HEK293T (cell line): ENCODE data around the gene RASA3.

Source experiments
- CTCF ChIA-PET: fragments of 350-600 bp; formaldehyde crosslinking; extraction: SDS; loops from one replicate; lab custom pipeline; 2021; ENCODE audit warnings: antibody characterized with exemption, inconsistent platforms; lab: Yijun Ruan, JAX
- POLR2A ChIA-PET: fragments of 350-600 bp; formaldehyde crosslinking; extraction: SDS; loops from one replicate; lab custom pipeline; 2020; ENCODE audit warnings: antibody characterized with exemption, inconsistent platforms; lab: Yijun Ruan, JAX
- DNase-seq: peaks from one replicate; pipeline ENCODE4 v3.0.0; 2012; ENCODE audit warnings: mixed read lengths; ENCODE audit errors: extremely low spot score
- ARNT ChIP-seq: fragments of 450-650 bp; IDR thresholded peaks from 2 replicates; pipeline ENCODE4 v1.6.1; 2017; ENCODE audit warnings: mild to moderate bottlenecking
- BHLHE40 ChIP-seq: fragments of 450-650 bp; IDR thresholded peaks from 2 replicates; pipeline ENCODE4 v1.6.1; 2016; ENCODE audit warnings: mild to moderate bottlenecking, moderate library complexity, borderline replicate concordance
- CTBP1 ChIP-seq: fragments of 450-650 bp; IDR thresholded peaks from 2 replicates; pipeline ENCODE4 v1.6.1; 2016; ENCODE audit warnings: borderline replicate concordance
- ELF4 ChIP-seq: fragments of 450-650 bp; IDR thresholded peaks from 2 replicates; pipeline ENCODE4 v1.6.1; 2017; ENCODE audit warnings: antibody characterized with exemption
- FOXA1 ChIP-seq: fragments of 450-650 bp; IDR thresholded peaks from 2 replicates; pipeline ENCODE4 v1.6.1; 2016; ENCODE audit warnings: mild to moderate bottlenecking
- FOXK2 ChIP-seq: fragments of 450-650 bp; IDR thresholded peaks from 2 replicates; pipeline ENCODE4 v1.6.1; 2016; ENCODE audit warnings: mild to moderate bottlenecking
- FOXM1 ChIP-seq: fragments of 450-650 bp; IDR thresholded peaks from 2 replicates; pipeline ENCODE4 v1.6.1; 2017; ENCODE audit warnings: mild to moderate bottlenecking, borderline replicate concordance
- HDGF ChIP-seq: fragments of 450-650 bp; IDR thresholded peaks from 2 replicates; pipeline ENCODE4 v1.6.1; 2017; ENCODE audit warnings: antibody characterized with exemption, borderline replicate concordance
- L3MBTL2 ChIP-seq: fragments of 450-650 bp; conservative IDR thresholded peaks from 2 replicates; pipeline ENCODE4 v1.6.1; 2016; ENCODE audit warnings: mild to moderate bottlenecking
- LEF1 ChIP-seq: fragments of 450-650 bp; IDR thresholded peaks from 2 replicates; pipeline ENCODE4 v1.6.1; 2017; ENCODE audit warnings: mild to moderate bottlenecking, borderline replicate concordance
- NFRKB ChIP-seq: fragments of 450-650 bp; IDR thresholded peaks from 2 replicates; pipeline ENCODE4 v1.6.1; 2016; ENCODE audit warnings: mild to moderate bottlenecking, moderate library complexity
- SP1 ChIP-seq: fragments of 450-650 bp; IDR thresholded peaks from 2 replicates; pipeline ENCODE4 v1.6.1; 2017
- SUZ12 ChIP-seq: fragments of 450-650 bp; IDR thresholded peaks from 2 replicates; pipeline ENCODE4 v1.6.1; 2016; ENCODE audit warnings: mild to moderate bottlenecking
- TARDBP ChIP-seq: fragments of 450-650 bp; IDR thresholded peaks from 2 replicates; pipeline ENCODE4 v1.6.1; 2016
- ZNF384 ChIP-seq: fragments of 450-650 bp; IDR thresholded peaks from 2 replicates; pipeline ENCODE4 v1.6.1; 2016
- TF ChIP-seq, protein P1 (sequence below): fragments of 450-650 bp; IDR thresholded peaks from 2 replicates; pipeline ENCODE4 v1.6.1; 2016

The RASA3 gene

DNA sequence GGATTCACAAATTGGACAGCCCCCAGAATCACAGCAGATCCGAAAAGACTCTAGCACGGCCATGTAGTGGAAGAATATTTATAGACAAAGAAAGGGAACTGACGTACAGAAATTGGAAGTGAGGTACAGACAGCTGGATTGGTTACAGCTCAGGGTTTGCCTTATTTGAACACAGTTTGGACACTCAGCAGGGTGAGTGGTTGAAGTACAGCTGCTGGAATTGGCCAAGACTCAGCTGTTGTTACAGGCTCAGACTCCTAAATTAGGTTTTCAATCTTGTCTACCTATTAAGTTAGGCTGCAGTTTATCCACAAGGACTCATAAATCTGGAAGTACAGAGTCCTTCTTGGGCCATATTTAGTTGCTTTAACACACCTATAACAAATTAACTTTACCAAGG lies 40.8 kb upstream of the RASA3 start:
- POLR2A ChIA-PET, result no interaction called here
- CTCF ChIA-PET, result no interaction called here
- no peak for DNase-seq
- TF ChIP-seq SUZ12 (no peak), HDGF (no peak)

- TF ChIP-seq LEF1 (no peak), FOXM1 (no peak), ELF4 (no peak), HDGF (no peak), ZNF384 (no peak), NFRKB (no peak), L3MBTL2 (no peak), SUZ12 (no peak), FOXK2 (no peak), TARDBP (no peak), FOXA1 (no peak), ARNT (no peak), CTBP1 (no peak), SP1 (no peak), BHLHE40 (no peak)
- TF ChIP-seq, protein P1, sequence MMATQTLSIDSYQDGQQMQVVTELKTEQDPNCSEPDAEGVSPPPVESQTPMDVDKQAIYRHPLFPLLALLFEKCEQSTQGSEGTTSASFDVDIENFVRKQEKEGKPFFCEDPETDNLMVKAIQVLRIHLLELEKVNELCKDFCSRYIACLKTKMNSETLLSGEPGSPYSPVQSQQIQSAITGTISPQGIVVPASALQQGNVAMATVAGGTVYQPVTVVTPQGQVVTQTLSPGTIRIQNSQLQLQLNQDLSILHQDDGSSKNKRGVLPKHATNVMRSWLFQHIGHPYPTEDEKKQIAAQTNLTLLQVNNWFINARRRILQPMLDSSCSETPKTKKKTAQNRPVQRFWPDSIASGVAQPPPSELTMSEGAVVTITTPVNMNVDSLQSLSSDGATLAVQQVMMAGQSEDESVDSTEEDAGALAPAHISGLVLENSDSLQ, result no peak
- POLR2A ChIA-PET, result no interaction called here
- no peak for DNase-seq
- CTCF ChIA-PET, result no interaction called here
Observed at GRCh38 chr13:114167885-114168284, 35.5 kb upstream of the RASA3 start.

- no peak for DNase-seq
- ChIA-PET POLR2A (no interaction called here), CTCF (no interaction called here)
- TF ChIP-seq ELF4, result no peak
- no peak for TF ChIP-seq ARNT
Observed at GRCh38 chr13:114167426-114167825, 35.0 kb upstream of the RASA3 start.

DNA sequence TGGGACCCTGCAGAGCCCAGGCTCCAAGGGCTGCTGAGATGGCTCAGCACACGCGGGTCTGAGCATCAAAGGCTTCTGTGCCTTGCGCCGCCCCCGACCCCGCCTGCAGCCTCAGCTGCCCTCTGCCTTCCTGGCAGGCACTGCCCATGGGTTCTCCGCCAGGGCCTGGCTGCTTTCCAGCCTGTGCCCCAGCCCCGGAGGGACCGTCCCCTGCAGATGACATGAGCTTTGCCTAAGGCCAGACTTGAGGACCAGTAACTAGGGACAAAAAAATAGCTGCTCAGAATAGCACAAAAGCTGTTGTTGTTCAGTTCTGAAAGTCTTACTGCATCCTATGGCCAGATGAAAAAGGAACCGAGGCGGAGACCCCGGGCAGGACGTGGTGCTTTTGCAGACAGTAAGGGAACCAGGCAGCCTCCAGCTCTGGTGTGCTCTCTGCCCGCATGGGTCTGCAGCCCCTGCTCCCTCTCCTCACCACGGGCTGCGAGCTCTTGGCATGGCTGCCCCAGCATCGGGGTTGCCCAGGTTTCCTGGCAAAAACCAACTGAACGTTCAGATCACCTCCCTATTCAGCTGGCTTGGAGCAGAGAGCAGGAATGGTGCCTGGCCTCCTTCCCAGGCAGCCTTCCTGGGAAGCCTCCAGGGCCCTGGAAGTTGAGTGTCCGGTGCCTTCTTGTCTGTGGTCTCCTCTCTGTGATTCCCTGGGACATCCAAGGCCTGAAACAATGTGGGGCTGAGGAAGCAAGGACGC lies 34.1 kb upstream of the RASA3 start:
- no peak for TF ChIP-seq TARDBP
- TF ChIP-seq FOXA1, result no peak
- TF ChIP-seq ELF4, result no peak
- no peak for TF ChIP-seq SP1
- TF ChIP-seq ARNT, result no peak
- no peak for TF ChIP-seq L3MBTL2
- TF ChIP-seq NFRKB, result no peak
- no peak for TF ChIP-seq FOXK2
- TF ChIP-seq CTBP1, result no peak
- no peak for TF ChIP-seq LEF1
- TF ChIP-seq ZNF384, result no peak
- TF ChIP-seq BHLHE40, result no peak
- TF ChIP-seq FOXM1, result no peak
- no peak for TF ChIP-seq HDGF
- TF ChIP-seq, protein P1, result no peak
- TF ChIP-seq SUZ12, result no peak
- DNase-seq, result no peak
- POLR2A ChIA-PET, result no interaction called here
- CTCF ChIA-PET, result no interaction called here

GRCh38 chr13:114164681-114165429 lies 32.4 kb upstream of the RASA3 start:
- TF ChIP-seq FOXM1, result no peak
- no peak for TF ChIP-seq SP1
- no peak for TF ChIP-seq NFRKB
- no peak for DNase-seq
- CTCF ChIA-PET, result no interaction called here
- POLR2A ChIA-PET, result no interaction called here

GRCh38 chr13:114164053-114164452 lies 31.6 kb upstream of the RASA3 start:
- DNase-seq, result no peak
- CTCF ChIA-PET, result no interaction called here
- TF ChIP-seq FOXK2, result no peak
- POLR2A ChIA-PET, result no interaction called here

GRCh38 chr13:114162533-114162922 lies 30.1 kb upstream of the RASA3 start:
- ChIA-PET POLR2A (no interaction called here), CTCF (no interaction called here)
- TF ChIP-seq, protein P1, result no peak
- TF ChIP-seq FOXA1, result no peak
- DNase-seq, result no peak
